GM12875 (cell line): ENCODE data around the gene EPS8L2.
A peak's percentile ranks its signal among the peaks of the same experiment; 100 is the strongest.

ENCODE experiments used
- H3K4me3 ChIP-seq: one replicate; pipeline ENCODE4 v1.5.1; 2011; ENCODE audit warnings: low read depth, low read length, control low read depth
- CTCF ChIP-seq: IDR thresholded peaks from 2 replicates; pipeline ENCODE4 v1.5.1; 2011; ENCODE audit warnings: low read depth, mild to moderate bottlenecking, control low read depth, inconsistent platforms, low read length, moderate library complexity, borderline replicate concordance; ENCODE audit not compliant: insufficient read depth

Gene EPS8L2

GRCh38 chr11:714436-714835, 8.4 kb downstream of the EPS8L2 start:
- no peak overlapping the region for H3K4me3 ChIP-seq
- no peak for TF ChIP-seq CTCF

DNA sequence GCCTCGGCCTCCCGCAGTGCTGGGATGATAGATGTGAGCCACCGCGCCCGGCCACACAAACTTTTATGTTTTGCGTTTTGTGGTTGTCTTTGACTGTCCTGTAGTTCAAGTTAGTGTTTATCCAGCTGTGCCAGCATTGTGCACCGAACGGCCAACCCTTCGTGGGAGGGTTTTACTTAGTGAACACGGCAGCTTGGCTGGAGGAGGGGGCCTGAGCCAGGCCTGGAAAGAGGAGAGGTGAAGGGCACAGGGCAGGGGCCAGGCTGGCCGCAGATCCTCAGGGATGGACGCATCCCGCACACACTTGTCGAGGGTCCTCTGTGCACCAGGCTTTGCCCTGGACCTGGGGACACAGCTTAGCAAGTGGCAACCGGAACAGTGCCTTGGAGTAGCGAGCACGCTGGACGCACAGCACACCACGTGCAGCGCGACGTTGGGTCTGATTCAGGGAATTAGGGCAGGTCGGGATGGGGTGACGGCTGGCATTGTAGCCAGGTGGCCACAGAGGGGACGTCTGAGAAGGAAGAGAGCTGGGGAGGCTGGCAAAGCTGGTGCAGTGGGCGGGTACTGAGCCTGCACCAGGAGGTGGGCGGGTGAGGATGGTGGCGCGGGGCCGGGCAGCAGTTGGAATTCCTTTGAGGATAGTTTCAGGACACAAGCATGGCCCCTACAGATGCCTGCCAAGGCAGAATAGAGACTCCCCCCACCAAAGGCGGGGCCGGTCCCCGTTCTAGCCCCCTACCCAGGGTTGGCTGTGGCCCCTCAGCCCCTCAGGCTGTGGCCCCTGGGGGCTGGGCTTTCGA, 13.4 kb downstream of the EPS8L2 start:
- H3K4me3 ChIP-seq, result no peak overlapping the region
- TF ChIP-seq CTCF, result no peak

DNA sequence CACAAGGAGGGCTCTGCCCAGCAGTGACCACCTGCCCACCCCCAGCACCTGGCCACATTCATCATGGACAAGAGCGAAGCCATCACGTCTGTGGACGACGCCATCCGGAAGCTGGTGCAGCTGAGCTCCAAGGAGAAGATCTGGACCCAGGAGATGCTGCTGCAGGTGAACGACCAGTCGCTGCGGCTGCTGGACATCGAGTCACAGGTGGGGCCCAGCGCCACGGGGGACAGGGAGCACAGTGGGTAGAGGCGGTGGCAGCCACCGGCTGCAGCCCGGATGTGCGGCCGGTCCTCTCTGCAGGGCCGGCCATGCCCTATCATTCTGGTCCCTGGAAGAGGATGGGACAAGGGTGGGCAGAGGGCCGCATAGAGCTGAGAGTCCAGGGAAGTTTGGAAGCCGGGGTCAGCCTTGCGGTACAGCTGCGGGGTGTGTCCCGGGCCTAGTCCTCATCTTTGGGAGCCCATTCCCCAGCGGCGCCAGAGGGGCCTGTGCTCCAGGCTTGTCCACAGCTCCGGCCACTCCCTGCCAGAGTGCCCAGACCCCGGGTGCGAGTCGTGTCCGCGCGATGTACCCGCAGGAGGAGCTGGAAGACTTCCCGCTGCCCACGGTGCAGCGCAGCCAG, 14.1 kb downstream of the EPS8L2 start:
- H3K4me3 ChIP-seq, result no peak overlapping the region
- no peak for TF ChIP-seq CTCF

- H3K4me3 ChIP-seq, result peak overlapping the region; percentile 23
- no peak for TF ChIP-seq CTCF
Measured at GRCh38 chr11:720642-721246, 14.7 kb downstream of the EPS8L2 start.

GRCh38 chr11:721247-721740, 15.3 kb downstream of the EPS8L2 start:
- no peak for TF ChIP-seq CTCF
- peak overlapping the region; percentile 23 for H3K4me3 ChIP-seq

- no peak for TF ChIP-seq CTCF
- no peak overlapping the region for H3K4me3 ChIP-seq
Measured at GRCh38 chr11:721741-722345, 15.8 kb downstream of the EPS8L2 start.
